ENCODE results near the gene PABPN1L. TPM values are rescaled to one million over a fixed set of nuclear protein-coding genes. Genes with fewer than 3 reads are reported as not detected.

The PABPN1L gene
- polyA plus RNA-seq, 4 donors, result 0.11 TPM; not detected in 3

- DNase-seq (ENCODE audit: low read depth in 4 of 4, low spot score in 2 of 4), result no peak
Observed at GRCh38 chr16:88854306-88855111, 12.0 kb downstream of the PABPN1L start.

GRCh38 chr16:88853325-88853941 is 13.0 kb downstream of the PABPN1L start:
- no peak for DNase-seq (ENCODE audit: low read depth in 4 of 4, low spot score in 2 of 4)

GRCh38 chr16:88851616-88852015 is 14.8 kb downstream of the PABPN1L start:
- no peak for DNase-seq (ENCODE audit: low read depth in 4 of 4, low spot score in 2 of 4)

- no peak for DNase-seq (ENCODE audit: low read depth in 4 of 4, low spot score in 2 of 4)
Observed at GRCh38 chr16:88850531-88851199, 15.8 kb downstream of the PABPN1L start.

- DNase-seq (ENCODE audit: low read depth in 4 of 4, low spot score in 2 of 4), result no peak
Observed at GRCh38 chr16:88848557-88848956, 17.9 kb downstream of the PABPN1L start.

- DNase-seq (ENCODE audit: low read depth in 4 of 4, low spot score in 2 of 4), result no peak
Observed at GRCh38 chr16:88847654-88848053, 18.8 kb downstream of the PABPN1L start.

- no peak for DNase-seq (ENCODE audit: low read depth in 4 of 4, low spot score in 2 of 4)
Observed at GRCh38 chr16:88846088-88846487, 20.4 kb downstream of the PABPN1L start.

- DNase-seq (ENCODE audit: low read depth in 4 of 4, low spot score in 2 of 4), result no peak
Observed at GRCh38 chr16:88844419-88845036, 21.9 kb downstream of the PABPN1L start.

- DNase-seq (ENCODE audit: low read depth in 4 of 4, low spot score in 2 of 4), result no peak
Observed at GRCh38 chr16:88843256-88843655, 23.2 kb downstream of the PABPN1L start.

GRCh38 chr16:88842806-88843205 is 23.7 kb downstream of the PABPN1L start:
- no peak for DNase-seq (ENCODE audit: low read depth in 4 of 4, low spot score in 2 of 4)

GRCh38 chr16:88842308-88842756 is 24.1 kb downstream of the PABPN1L start:
- DNase-seq (ENCODE audit: low read depth in 4 of 4, low spot score in 2 of 4), result no peak

- no peak for DNase-seq (ENCODE audit: low read depth in 4 of 4, low spot score in 2 of 4)
Observed at GRCh38 chr16:88841521-88842307, 24.7 kb downstream of the PABPN1L start.

- no peak for DNase-seq (ENCODE audit: low read depth in 4 of 4, low spot score in 2 of 4)
Observed at GRCh38 chr16:88840600-88841215, 25.8 kb downstream of the PABPN1L start.

GRCh38 chr16:88839745-88840599 is 26.5 kb downstream of the PABPN1L start:
- no peak for DNase-seq (ENCODE audit: low read depth in 4 of 4, low spot score in 2 of 4)

GRCh38 chr16:88839026-88839529 is 27.4 kb downstream of the PABPN1L start:
- DNase-seq (ENCODE audit: low read depth in 4 of 4, low spot score in 2 of 4), result no peak

GRCh38 chr16:88838566-88838965 is 27.9 kb downstream of the PABPN1L start:
- no peak for DNase-seq (ENCODE audit: low read depth in 4 of 4, low spot score in 2 of 4)

GRCh38 chr16:88837806-88838205 is 28.7 kb downstream of the PABPN1L start:
- DNase-seq (ENCODE audit: low read depth in 4 of 4, low spot score in 2 of 4), result no peak

- DNase-seq (ENCODE audit: low read depth in 4 of 4, low spot score in 2 of 4), result no peak
Observed at GRCh38 chr16:88836791-88837190, 29.7 kb downstream of the PABPN1L start.

GRCh38 chr16:88835818-88836217 is 30.6 kb downstream of the PABPN1L start:
- DNase-seq (ENCODE audit: low read depth in 4 of 4, low spot score in 2 of 4), result no peak
